COR-L47 (cell line): ENCODE measurements around the gene FOXP1.

Experiments used
- DNase-seq: peaks from one replicate; lab custom pipeline; 2025; lab: John Stamatoyannopoulos, UW

Gene FOXP1

DNA sequence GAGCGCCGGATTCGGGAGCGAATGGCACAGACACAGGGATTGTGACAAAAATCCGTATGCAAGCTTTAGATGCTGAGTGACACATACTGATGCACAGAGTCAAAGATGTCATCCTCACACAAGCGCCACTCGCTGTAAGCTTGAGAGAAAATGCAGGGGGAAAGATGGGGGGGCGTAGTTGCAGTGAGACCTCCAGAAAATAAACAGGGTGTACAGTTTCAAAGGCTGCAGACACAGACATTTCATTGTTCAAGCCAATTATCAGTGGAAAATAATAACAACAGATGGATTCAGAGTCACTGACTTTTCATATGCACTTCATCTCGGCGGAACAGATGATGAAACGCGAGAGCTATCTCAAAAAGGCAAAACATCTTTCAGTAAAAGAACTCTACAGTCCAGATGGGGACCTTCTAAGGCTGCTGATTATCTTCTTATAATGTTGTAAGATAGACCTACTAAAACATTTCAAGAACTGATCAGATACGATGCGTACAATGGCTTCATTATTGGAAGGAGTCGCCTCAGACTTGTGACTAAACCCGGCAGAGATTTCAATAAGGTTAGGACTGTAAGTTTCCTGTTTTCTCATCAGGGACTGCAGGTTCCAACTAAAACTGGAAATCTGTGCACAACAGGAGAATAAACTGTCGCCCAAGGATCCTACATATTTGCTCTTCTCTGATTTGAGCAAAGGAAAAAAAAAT is 275.4 kb downstream of the FOXP1 start:
- DNase-seq: no peak

DNA sequence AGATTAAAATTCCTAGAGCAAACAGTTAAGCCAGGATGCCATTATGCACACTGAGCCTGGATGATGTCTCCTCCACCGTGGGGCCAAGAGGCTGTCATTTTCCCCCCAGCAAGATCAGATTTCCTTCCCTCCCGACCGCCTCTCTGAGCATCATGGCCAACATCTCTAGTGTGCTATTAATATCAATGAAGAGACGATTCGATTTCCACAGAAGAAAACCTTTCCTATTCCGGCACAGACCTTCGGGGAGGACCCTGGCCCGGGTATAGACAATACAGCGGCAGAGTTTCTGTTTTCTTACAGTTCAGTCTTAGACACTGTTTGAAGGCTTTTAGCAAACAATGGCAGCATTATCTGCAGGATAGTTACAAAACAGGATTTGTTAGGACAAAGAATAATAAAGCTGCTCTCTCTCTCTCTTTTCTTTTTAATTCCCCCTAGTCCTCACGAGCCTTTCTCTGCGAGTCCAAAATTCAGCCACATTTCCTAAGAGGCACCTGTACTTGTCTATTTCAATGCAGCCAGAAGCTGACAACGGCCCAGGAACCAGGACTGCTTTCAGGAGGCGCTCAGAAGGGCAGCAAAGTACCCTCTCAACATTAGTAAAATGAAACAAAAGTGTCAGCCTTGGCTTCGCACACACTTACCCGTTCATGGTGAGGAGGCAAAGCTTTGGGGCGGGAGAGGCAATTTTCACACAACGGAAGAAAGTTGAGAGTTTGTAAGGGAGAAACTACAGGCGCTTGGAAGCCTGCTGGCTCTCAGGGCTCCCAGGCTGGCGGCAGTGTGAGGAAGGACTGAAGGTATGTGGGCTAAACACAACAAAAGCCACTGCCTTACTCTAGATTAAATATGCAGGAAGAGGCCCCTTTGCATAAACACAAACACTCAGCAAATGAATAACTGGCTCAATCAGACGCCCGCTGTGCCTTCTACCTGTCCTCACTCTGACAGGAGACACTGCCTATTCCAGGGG is 278.0 kb downstream of the FOXP1 start:
- peak; percentile 4 for DNase-seq

DNA sequence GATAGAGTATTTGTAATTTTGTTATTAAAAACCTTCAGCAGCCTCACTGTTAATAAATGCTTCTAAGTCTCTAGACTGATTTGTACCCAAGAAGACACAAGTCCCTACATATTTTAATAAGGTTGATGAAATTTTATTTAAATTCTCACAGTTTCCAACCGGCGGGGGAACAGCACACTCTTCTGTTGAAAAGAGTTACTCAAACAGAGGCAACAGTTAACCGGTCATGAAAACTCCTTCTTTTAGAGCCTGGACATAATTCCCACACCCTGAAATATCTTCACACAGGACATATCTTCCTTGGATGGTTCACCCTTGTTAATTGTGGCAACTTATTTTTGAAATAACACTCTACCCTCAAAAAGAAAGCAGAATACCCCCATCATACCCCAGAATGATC is 278.8 kb downstream of the FOXP1 start:
- DNase-seq: peak; percentile 4

DNA sequence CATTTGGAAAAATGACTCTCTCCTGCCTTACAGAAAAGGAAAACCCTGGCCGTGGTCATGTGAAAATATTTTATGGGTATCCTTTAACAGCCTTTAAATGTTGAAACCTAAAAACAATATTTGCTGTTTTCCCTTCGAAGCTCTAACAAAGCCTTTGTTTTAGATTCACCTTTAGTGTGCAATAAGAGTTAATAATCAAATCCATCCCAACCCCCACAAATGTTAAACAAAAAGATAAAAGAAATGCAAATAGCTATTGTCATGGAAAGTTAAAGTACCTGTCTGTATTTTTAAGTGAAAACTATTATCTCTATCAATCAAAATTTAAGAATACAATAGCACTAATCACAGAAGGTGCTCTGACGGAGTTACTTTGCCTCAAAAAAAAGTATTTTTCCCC is 279.3 kb downstream of the FOXP1 start:
- DNase-seq: no peak

DNA sequence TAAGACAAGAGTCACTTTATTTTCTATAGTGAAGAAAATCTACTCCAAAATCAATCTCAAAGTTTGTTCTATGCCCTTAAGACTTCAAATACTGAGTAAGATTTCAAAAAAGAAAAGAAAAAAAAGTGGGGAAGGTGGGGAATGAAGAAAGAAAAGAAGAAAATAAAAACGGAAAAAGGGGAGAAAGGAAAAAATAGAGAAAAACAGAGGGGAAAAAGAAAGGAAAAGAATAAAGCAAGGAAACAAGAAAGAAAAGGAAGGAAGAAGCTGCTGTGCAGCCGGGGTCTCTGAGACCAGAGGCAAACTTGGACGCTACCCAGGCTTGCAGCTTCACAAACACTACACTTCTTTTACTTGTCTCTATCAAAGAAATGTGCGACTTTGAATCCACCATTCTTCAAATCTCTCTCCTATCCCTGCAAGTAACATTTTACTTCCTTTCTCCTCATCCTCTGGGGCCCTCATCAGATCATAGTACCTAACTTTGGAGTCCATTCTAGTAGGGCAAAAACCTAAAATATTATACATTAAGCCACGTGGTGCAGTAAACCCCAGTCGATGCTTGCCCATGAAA is 279.8 kb downstream of the FOXP1 start:
- no peak for DNase-seq

- no peak for DNase-seq
These were observed 280.9 kb downstream of the FOXP1 start for GRCh38 chr3:71302604-71303003.

GRCh38 chr3:71300951-71301393 is 282.6 kb downstream of the FOXP1 start:
- no peak for DNase-seq

- peak; percentile 4 for DNase-seq
These were observed 284.4 kb downstream of the FOXP1 start for GRCh38 chr3:71299160-71299559.

DNA sequence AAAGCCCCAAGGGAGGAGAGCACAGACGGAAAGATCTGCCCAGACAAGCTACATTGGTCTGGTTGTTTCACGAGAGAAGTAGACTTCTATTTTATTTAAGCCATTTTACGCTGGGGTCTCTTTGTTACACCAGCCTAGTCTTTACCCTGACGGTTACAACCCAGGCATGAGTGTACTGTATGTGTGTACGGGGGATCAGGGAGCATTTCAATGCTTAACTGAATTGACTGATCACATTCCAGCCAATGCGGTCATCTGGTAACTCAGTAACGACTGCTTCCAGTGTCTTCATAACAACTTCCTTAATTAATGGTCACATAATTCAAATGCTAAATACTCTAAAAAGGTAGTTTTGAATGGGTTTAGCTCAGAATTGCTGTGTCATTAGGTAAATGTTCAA is 288.6 kb downstream of the FOXP1 start:
- no peak for DNase-seq

- DNase-seq: no peak
These were observed 293.2 kb downstream of the FOXP1 start for GRCh38 chr3:71290301-71290700.

DNA sequence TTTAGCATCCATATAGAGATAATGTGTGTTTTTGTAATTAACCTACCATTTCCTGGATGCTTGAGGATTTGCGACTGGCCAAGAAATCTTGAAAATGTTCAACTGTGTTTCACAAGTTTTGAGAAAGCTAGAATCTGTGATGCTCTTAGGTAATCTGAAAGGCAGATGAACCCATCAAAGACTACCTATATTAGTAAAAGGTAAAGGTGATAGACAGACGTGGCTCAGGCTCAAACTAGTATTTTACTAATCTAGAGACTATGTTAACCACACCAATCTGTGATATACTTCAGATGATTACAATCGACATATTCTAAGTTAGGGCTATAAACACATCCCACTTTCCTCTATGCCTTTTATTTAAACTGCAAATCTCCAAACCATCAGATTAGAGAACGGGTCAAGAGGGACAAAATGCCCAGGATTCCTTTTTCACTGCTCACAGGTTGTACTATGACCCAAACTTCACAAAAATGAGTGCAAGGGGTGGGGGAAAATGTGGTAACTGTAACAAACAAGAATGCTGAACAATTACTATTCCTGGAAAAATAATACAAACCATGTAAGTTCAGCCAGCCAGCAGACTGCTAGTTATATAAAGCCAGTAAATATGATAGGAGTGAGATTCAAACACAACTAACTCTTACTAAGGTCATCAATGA is 295.1 kb downstream of the FOXP1 start:
- no peak for DNase-seq

DNA sequence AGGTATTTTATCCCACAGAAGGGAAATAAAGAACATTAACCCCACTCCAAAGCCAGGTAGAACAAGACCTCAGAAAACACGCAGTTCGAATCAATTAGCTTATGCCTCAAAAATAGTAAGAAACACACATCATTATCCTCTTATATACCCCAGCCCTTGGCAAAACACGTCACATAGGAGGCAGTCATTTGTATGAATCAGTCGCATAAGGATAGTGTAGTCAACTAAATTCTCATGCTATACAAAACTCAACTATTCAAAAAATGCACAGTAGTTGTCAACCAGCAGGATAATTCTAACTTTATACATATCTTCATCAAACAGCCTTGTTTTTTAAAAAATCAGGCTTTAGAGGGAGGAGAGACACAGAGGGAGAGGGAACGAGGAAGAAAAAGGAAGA is 298.4 kb downstream of the FOXP1 start:
- no peak for DNase-seq

DNA sequence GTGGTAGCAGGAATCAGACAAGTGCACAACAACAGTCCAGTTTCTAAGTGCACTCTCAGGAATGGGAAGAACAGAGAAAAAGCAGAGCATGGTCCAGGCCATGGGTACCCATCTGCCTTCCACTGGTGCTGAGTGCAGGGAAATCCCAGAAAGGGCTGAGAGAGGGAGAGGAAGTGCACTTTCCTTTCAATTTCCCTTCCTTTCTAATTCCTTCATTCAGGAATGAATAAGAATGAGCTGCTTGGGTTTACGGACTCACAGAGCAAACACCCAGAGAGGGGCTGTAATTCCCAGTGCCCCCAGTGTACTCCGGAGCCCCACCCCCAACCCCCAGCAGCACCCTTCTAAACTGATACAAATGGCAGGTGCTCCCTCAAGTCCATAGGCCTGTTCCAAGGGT is 300.6 kb downstream of the FOXP1 start:
- no peak for DNase-seq

DNA sequence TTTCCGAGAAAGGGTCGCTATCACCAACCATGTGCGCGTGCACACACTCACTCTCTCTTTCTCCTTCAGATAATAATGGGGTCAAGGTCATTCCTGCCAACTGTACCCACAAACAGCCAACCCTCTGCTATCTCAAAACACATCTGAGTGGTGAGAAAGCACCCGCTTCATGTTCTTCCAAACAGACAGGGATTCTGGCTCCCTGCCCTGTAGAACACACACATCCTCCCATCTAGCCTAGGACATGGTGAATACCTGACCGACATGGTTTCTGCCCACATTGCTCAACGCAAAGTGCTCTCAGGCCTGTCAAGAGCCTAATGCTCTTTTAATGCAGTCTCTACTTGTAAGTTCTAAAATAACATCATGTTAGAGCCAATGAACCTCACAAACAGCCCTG is 302.2 kb downstream of the FOXP1 start:
- DNase-seq: no peak

DNA sequence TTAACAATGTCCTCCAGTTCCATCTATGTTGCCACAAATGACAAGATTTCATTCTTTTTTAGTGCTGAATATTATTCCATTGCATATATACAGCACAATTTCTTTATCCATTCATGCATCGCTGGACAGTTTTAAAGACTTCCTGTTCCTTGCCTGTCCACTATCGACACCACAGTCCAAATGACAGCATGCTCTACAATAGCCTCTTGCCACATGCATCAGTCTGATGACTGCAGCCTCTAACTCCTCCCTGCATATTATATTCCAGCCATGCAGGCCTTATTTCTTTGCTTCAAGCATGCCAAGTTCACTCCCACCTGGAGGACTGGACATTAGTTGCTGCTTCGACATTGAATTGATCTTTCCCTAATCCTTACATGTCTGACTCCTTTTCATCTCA is 306.2 kb downstream of the FOXP1 start:
- DNase-seq: no peak

DNA sequence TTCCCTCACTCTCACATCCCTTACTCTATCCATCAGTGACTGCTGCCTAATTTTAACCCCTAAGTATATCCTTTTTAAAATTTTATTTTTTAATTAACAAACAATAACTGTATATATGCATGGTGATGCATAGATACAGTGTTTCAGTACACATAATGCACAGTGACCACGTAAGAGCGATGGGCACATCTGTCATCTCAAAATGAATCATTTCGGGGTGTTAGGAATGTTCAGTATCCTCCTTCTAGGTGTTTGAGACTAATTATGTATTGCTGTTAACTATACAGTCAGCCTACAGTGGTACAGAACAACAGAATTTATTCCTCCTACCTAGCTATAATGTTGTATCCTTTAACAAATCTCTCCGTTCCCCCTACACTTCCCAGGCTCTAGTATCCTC is 307.0 kb downstream of the FOXP1 start:
- no peak for DNase-seq

GRCh38 chr3:71273453-71273852 is 310.1 kb downstream of the FOXP1 start:
- no peak for DNase-seq

DNA sequence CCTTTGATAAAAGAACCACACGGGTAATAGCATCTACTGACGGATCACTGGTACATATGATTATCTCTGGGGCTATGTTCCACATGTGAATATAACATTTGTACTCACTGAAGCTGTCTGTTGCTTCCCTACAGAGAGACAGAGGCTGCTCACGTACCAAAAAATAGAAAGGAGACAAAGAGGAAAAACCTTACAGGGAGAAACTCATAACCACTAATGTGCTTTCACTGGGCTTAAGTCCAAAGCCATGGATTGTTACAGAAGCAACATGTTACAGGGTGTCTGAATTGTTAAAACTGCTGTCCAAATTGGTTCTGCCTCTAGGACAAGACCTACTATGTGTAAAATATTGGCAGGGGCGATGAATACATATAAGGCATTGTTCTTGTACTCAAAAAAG is 311.9 kb downstream of the FOXP1 start:
- no peak for DNase-seq

GRCh38 chr3:71269906-71270305 is 313.6 kb downstream of the FOXP1 start:
- no peak for DNase-seq

DNA sequence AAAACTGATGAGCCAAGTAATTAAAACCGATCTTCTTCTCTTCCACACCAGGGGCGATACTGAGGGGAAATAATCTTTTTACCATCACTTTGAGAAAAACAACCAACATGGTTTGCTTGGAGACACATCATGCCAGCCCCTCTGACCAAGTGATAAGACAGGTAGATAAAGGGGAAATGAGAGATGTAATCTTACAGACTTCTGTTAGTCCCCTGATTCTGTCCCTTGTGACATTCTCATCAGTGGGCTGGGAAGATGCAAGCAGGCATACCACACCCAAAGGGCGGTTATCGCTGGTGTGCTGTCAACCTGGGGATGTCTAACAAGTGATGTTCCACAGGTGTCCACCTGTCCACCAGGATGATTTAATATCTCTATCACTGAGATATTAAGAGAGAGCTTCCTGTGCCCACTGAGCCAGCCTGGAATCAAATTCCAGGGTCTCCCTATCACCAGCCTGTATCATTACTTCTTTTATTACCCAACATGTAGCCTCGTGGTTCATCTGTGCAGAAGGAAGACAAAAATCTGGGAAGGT is 315.0 kb downstream of the FOXP1 start:
- DNase-seq: no peak

- no peak for DNase-seq
These were observed 316.7 kb downstream of the FOXP1 start for GRCh38 chr3:71266875-71267274.

- no peak for DNase-seq
These were observed 318.1 kb downstream of the FOXP1 start for GRCh38 chr3:71265365-71265915.
